HG03378 (cell line): ENCODE results near the gene ZMIZ1.

Experiments
- ATAC-seq: cut with Tn5 transposase; IDR thresholded peaks from one replicate; pipeline ENCODE4 v1.9.1; 2021; ENCODE audit warnings: mild to moderate bottlenecking, moderate library complexity; ENCODE audit not compliant: unreplicated experiment

ZMIZ1 gene

GRCh38 chr10:79219322-79219957, 150.7 kb downstream of the ZMIZ1 start:
- no peak for ATAC-seq

DNA sequence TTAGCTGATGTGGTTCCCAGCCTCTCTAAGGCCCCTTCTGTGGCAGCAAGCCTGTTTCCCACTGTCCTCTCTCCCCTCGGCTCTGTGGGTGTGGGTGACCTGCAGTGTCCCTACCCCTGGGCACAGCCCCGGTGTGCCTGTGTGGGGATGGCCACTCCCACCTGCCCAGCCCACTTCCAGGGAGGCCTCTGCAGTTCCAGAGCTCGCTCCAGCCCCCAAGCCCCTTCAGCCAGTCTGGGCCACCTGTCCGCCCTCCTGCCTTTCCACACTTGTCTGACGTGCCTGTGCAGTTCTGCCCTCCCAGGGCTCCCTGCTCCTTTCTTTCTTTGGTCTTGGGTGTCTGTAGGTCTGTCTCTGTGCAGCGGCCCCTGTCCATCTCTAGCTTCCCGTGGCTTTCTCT, 151.5 kb downstream of the ZMIZ1 start:
- ATAC-seq = no peak

DNA sequence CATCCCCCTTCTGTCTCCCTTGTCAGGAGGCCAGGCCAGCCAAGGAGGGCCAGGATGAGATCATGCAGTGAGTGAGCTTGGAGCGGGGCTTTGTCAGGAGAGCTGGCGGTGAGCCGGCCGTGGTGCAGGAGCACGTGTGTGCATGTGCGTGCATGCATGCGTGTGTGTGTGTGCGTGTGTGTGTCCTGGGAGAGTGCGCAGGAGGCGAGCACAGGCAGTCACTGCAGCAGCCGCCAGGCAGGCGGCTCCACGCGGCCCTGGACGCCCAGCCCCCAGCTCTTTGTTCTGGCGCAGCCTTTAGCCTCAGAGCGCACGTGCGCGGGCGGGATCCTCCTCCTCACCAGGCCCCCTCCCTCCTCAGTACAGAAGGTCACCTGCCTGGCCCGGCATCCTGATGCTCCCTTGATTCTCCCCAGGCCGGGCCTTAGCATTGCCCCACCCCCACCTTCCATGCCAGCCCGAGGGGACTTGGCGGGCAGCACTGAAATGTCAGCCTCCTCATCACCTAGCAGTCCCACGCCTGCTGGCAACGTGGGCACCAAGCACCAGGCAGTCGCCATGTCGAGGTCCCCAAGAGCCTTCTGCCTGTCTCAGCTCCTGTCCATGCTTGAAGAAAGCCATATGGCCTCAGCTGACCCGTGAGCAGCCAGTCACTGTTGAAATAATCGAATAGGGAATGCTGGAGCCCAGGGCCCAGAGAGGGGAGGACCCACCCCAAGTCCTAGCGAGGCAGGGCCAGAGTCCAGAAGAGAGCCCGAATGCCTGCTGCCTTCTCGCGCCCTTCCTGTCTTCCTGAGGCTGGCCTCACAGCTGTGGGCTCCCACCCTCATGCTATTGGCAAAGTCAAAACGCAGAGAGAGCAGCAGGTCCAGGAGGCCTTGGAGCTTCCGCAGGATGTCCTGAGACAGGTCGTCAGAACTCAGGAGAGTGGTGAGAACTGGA, 152.6 kb downstream of the ZMIZ1 start:
- no peak for ATAC-seq

DNA sequence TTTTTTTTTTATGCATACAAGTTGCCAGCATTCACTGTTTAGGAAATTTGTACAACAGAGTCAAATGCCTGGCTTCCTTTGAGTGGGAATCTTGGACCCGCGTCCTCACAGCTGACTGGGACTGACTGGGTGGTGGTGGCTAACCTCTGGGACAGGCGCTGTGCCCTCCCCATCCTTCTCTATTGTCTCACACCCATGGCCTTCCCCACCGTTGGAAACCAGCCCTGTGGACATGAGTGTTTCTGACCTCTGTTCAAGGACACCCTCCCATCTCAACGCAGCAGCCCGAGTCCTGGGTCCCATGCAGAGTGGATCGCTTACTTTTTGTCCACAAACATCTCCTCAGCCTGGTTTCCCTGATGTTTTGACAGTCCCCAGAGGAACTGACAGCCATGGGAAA, 153.4 kb downstream of the ZMIZ1 start:
- no peak for ATAC-seq

DNA sequence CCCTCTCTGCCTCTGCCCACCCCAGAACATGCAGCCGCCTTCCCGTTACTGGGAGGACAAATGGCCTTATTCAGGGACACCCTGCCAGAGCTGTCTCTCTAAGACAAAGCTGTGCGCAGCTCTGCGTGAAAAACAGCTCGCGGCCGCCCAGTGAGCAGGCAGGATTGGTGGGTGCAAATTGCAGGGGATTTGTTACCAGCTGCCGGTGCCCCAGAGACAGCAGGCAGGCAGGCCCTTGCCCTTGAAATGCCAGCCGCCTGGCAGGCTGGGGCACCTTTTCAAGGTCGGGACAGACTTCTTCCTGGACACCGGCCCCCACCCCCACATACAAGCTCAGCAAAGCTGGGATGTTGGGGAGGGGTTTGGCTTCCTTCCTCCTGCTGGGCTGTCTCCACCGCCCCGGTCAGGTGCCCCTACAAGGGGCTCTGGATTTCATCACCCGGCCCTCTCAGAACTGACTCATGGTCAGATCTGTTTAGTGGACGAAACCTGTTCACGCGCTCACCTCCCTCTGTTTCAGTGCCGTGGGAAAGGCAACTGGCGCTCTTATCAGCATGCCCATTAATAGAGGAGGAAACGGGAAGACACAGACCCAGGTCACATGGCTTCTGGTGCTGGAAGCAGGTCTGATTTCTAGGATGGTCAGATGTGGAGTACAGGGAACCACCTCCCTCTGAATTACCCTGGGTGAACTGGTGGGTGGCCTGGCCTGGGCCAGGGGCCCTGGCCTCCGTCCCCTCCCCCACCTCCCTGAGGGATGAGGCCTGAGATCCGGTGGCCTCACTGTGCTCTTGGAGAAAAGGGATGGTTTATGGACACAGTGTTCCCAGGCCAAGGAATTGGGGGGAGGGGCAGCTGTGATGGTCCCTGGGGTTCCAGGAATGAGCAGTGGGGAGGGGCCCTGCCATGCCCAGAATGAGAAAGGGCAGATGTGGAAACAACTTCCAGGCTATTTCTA, 154.6 kb downstream of the ZMIZ1 start:
- ATAC-seq = no peak

DNA sequence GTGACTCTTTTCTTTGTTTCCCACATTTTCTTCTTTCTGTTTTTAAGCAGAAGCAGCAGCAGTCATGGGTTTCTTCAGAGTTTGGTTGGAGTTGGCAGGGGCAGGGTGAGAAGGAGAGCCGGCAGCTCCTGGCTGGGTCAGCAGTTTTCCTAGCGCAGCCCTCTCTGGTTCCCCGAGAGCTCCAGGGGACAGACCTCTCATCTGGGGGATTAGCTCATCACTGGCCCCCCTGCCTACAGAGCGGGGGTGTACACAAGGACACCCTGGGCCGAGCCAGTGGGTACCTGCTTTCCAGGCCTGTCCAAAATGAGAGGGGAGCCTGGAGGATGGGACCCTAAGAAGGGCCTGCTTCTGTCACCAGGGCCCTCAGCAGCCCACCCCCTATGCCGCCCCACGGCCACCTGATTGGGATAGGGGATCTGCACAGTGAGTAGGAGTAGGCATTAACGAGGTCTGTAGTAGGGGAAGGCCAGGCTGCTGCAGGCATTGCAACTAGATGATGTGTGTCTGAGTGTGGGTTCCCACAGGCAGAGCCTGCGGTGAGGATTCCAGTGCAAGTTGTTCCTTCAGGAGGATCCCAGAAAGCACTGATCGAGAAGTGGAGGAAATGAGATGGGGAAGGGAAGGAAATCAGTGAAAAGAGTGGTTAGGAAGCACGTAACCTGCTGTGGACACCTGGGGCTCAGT, 155.6 kb downstream of the ZMIZ1 start:
- no peak for ATAC-seq

DNA sequence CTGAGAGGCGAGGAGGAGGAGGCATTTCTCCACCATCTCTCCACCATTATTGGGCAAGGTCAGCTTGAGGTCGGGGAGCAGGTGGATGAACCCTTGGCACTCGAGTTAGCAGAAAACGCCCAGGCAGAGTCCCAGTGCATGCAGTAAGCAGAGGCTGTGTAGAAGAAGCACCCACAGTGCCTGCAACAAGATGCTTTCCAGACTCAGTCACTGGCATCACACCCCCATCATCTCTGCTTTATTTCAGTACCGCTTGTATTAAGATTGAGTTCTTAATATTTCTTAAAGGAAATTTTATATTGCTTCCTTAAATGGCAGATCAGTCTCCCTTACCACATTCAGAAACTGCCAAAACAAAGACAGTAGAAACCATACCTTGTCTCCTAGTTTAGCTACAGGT, 156.2 kb downstream of the ZMIZ1 start:
- no peak for ATAC-seq

- ATAC-seq = no peak
Measured at GRCh38 chr10:79226391-79227245, 157.9 kb downstream of the ZMIZ1 start.

DNA sequence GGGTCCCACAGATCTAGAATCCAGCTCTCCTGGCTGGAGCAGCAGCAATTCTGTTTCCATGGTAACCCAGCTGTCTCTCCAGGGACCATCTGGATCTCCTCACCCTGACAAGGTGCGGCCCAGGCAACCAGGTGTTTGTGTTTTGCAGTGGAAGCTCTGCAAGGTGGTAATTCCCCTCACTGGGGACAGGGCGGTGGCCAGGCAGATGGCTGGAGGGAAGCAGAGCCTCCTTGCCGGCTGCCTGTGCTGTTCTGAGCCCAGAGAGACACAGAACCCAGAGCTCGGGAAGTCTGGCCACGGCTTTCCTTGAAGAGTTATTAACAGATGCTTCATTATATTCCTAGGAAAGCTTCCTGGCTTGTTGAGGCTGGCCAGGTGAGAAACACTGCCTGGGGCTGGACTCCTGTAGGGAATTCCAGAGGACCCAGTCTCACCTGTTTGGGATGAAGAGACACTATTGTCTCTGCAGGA, 160.3 kb downstream of the ZMIZ1 start:
- ATAC-seq = no peak

GRCh38 chr10:79229830-79230327, 161.1 kb downstream of the ZMIZ1 start:
- no peak for ATAC-seq

GRCh38 chr10:79230328-79230830, 161.6 kb downstream of the ZMIZ1 start:
- no peak for ATAC-seq

- no peak for ATAC-seq
Measured at GRCh38 chr10:79230850-79231249, 162.1 kb downstream of the ZMIZ1 start.

GRCh38 chr10:79231908-79232307, 163.1 kb downstream of the ZMIZ1 start:
- no peak for ATAC-seq

- ATAC-seq = no peak
Measured at GRCh38 chr10:79232864-79233263, 164.1 kb downstream of the ZMIZ1 start.

DNA sequence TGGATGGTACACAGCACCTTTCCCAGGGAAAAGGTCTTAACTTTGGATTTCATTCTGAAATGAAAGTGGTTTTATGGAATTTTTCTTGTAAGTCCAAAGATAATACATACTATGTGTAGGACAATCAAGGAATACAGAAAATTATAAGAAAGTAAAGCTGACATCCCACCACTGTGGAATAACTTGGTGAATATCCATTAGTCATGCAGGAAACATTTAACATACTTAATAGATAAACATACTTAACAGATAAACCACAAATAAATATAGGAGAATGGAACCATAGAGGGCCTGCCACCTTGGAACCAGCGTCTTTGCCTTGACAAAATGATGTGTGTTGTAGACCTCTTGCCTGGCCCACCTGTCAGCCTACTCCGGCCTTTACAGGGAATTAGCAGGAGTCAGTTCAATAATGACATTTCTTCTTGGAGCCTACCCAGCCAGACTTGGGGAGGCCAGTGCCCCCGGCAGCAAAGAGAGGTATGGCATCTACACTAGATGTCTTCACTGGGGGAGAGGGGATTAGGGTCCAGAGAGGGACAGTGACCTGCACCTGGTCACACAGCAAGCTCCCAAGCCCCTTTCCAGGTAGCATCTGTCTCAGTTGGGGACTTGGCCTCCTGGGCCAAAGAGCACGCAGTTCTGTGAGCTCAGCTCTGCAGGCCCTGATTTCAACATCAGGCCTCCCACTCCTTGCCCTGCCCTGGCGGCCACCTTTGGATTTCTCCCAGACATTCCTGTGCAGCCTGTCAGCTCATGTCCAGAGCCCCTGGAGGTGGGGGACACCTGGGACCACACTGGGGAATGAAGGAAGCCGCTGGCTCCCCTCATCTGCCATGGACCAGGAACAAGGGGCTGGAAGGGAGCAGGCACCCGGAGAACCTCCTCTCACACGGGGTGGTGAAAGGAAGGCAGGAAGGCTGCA, 165.9 kb downstream of the ZMIZ1 start:
- ATAC-seq = no peak

DNA sequence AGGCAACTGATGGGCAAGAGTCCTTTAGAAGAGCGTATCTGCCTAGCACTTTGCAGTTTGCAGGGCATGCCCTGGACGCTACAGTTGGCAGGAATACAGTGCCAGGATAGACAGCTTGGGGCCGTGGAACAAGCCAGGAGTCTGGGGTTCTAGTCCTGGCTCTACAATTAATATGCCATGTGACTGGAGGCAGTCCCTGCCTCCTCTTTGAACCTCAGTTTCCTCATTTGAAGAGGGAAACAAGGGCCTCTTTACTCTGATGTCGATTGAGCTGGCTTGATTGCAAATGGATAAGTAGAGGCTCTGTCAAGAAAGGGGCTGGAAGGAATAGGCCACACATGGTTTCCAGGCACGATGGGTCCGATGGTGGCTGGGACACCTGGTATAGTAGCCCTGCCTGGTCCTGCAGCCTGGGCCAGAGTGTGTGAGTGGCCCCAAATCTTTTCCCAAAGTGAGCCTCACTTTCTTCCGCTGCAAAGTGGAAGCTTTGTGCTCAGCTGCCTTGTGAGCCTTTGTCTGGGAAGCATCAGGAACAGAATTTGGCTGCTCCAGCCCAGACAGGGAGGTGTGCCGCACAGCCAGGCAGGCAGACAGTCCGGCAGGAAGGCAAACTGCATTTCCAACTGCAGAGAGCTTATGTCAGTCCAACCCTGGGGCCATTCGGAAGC, 167.1 kb downstream of the ZMIZ1 start:
- ATAC-seq = no peak

DNA sequence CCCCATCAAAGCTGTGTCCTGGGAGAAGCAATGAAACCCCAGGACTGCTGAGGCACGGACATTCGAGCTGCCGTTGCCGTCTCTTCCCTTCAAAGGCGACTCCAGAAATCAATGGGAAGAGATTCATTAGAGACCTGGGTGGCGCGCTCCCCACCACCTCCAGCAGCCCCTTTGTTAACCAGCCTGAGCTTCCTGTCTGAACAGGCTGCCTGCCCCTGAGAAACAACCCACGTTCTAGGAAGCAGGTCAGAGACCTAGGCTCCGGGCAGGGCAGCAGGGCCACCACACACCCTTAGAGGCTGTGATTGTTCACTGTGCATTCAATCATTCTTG, 167.6 kb downstream of the ZMIZ1 start:
- ATAC-seq = no peak
